ENCODE results near the gene PKHD1. TPM values are rescaled to one million over a fixed set of nuclear protein-coding genes. Genes with fewer than 3 reads are reported as not detected.
"Not testable (repeated sequence)": the region's sequence is repeated elsewhere in the genome, so short reads cannot be mapped to it uniquely, and the experiment has no call there.

The PKHD1 gene
- total RNA-seq, 1 donor from 2014 or later: 0.03 TPM

DNA sequence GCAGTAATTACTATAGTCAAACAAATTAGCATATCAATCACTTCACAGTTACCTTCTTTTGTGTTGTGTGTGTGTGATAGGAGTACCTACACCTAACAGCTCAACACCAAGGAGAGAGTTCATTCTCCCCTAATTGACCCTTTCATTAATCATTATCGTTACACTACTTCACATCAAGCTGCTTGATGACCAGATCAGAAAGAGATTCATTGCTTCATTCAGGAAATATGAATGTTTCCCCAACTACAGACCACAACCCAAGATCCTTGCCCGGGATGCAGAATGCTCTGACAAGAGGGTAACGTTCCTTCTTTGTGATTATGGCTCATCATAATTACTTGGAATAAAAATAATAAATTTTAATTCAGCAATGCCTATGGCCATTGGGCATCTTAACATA, 132.7 kb downstream of the PKHD1 start:
- no peaks in the 10 kb centered on the region for H3K36me3 Mint-ChIP-seq (ENCODE audit: low read depth, unreplicated experiment)
- H3K27me3 Mint-ChIP-seq (ENCODE audit: unreplicated experiment): no peaks in the 10 kb centered on the region
- H3K9me3 Mint-ChIP-seq (ENCODE audit: unreplicated experiment): no peaks in the 10 kb centered on the region
- TF ChIP-seq CTCF (IDR thresholded peaks at IDR 0.05; ENCODE audit: unreplicated experiment): no peak
- DNase-seq (ENCODE audit: low spot score): no peak
- H3K4me3 Mint-ChIP-seq (ENCODE audit: unreplicated experiment): no peak overlapping the region
- no peaks in the 10 kb centered on the region for H3K4me1 Mint-ChIP-seq (ENCODE audit: unreplicated experiment)
- no peak overlapping the region for H3K27ac Mint-ChIP-seq (ENCODE audit: unreplicated experiment)

- no peak for TF ChIP-seq CTCF (IDR thresholded peaks at IDR 0.05; ENCODE audit: unreplicated experiment)
Observed at GRCh38 chr6:51953246-51953645, 134.2 kb downstream of the PKHD1 start.

GRCh38 chr6:51951924-51952323, 135.5 kb downstream of the PKHD1 start:
- no peak for DNase-seq (ENCODE audit: low spot score)
- no peaks in the 10 kb centered on the region for H3K9me3 Mint-ChIP-seq (ENCODE audit: unreplicated experiment)
- H3K4me3 Mint-ChIP-seq (ENCODE audit: unreplicated experiment): no peak overlapping the region
- no peaks in the 10 kb centered on the region for H3K27me3 Mint-ChIP-seq (ENCODE audit: unreplicated experiment)
- no peaks in the 10 kb centered on the region for H3K36me3 Mint-ChIP-seq (ENCODE audit: low read depth, unreplicated experiment)
- no peak for TF ChIP-seq CTCF (IDR thresholded peaks at IDR 0.05; ENCODE audit: unreplicated experiment)
- H3K4me1 Mint-ChIP-seq (ENCODE audit: unreplicated experiment): no peaks in the 10 kb centered on the region
- H3K27ac Mint-ChIP-seq (ENCODE audit: unreplicated experiment): no peak overlapping the region

More at GRCh38 chr6:51953246-51953645, 134.2 kb downstream of the PKHD1 start:
- no peaks in the 10 kb centered on the region for H3K4me1 Mint-ChIP-seq (ENCODE audit: unreplicated experiment)
- no peak overlapping the region for H3K27ac Mint-ChIP-seq (ENCODE audit: unreplicated experiment)
- H3K4me3 Mint-ChIP-seq (ENCODE audit: unreplicated experiment): no peak overlapping the region
- H3K36me3 Mint-ChIP-seq (ENCODE audit: low read depth, unreplicated experiment): no peaks in the 10 kb centered on the region
- H3K27me3 Mint-ChIP-seq (ENCODE audit: unreplicated experiment): no peaks in the 10 kb centered on the region
- DNase-seq (ENCODE audit: low spot score): no peak
- no peaks in the 10 kb centered on the region for H3K9me3 Mint-ChIP-seq (ENCODE audit: unreplicated experiment)

DNA sequence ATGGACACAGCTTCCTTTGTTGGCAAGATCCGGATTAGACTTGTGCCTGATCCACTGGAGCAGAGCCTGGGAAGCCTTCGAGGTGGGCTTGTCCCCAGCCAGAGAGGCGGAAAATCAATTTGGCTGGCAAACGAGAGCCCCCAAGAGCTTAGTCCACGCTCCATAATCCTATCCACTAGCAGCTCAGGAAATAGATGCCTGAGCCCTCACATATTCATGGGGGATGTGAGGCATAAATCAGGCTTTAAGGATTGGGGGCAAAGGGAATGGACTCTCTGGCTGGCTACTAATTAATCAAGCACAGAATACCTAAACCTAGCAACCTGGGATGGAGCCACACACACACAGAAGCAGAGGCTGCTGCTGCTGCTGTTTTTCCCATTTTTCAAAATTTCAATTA, 137.9 kb downstream of the PKHD1 start:
- no peaks in the 10 kb centered on the region for H3K9me3 Mint-ChIP-seq (ENCODE audit: unreplicated experiment)
- no peak overlapping the region for H3K27ac Mint-ChIP-seq (ENCODE audit: unreplicated experiment)
- H3K27me3 Mint-ChIP-seq (ENCODE audit: unreplicated experiment): no peaks in the 10 kb centered on the region
- no peak for DNase-seq (ENCODE audit: low spot score)
- no peaks in the 10 kb centered on the region for H3K4me1 Mint-ChIP-seq (ENCODE audit: unreplicated experiment)
- no peaks in the 10 kb centered on the region for H3K36me3 Mint-ChIP-seq (ENCODE audit: low read depth, unreplicated experiment)
- no peak overlapping the region for H3K4me3 Mint-ChIP-seq (ENCODE audit: unreplicated experiment)
- TF ChIP-seq CTCF (IDR thresholded peaks at IDR 0.05; ENCODE audit: unreplicated experiment): no peak

DNA sequence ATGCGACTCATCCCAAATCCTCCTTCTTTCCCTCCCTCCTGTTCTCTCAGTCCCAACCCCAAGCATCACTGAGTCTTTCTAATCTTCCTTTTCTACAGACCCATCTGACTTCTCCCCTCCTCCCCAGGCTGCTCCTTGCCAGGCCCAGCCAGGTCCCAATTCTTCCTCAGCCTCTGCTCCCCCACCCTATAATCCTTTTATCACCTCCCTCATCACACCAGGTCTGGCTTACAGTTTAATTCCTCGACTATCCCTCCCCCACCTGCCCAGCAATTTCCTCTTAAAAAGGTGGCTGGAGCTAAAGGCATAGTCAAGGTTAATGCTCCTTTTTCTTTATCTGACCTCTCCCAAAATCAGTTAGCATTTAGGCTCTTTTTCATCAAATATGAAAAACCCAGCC, 147.7 kb downstream of the PKHD1 start:
- not testable (repeated sequence) for H3K27ac Mint-ChIP-seq (ENCODE audit: unreplicated experiment); H3K4me1 Mint-ChIP-seq (ENCODE audit: unreplicated experiment); H3K9me3 Mint-ChIP-seq (ENCODE audit: unreplicated experiment); H3K4me3 Mint-ChIP-seq (ENCODE audit: unreplicated experiment); H3K36me3 Mint-ChIP-seq (ENCODE audit: low read depth, unreplicated experiment); DNase-seq (ENCODE audit: low spot score); H3K27me3 Mint-ChIP-seq (ENCODE audit: unreplicated experiment)

Data from endothelial cell (in vitro differentiated cells).